HepG2 (cell line): ENCODE measurements around the gene KPNA4. TPM values are rescaled to one million over a fixed set of nuclear protein-coding genes. Genes with fewer than 3 reads are reported as not detected.

ENCODE experiments used
- ATAC-seq: fragments of 200-7000 bp; cut with Tn5 transposase; 3 replicates; pipeline ENCODE4 v1.9.1; 2020; ENCODE audit warnings: mild to moderate bottlenecking, moderate library complexity
- BruUV-seq: library from RNA; stranded (reverse); fragments of 400-500 nt; replicated peaks from 2 replicates; lab custom pipeline; 2021; lab: Mats Ljungman, UMichigan
- CTCF ChIA-PET: fragments of 300-600 bp; formaldehyde crosslinking; extraction: SDS; loops from one replicate; lab custom pipeline; 2021; ENCODE audit warnings: low total read pairs, inconsistent platforms, low intra/inter-chr PET ratio; lab: Yijun Ruan, JAX
- POLR2A ChIA-PET: fragments of 350-600 bp; sonication (Branson Sonifier 250); formaldehyde crosslinking; loops from one replicate; lab custom pipeline; 2020; ENCODE audit warnings: antibody characterized with exemption, inconsistent platforms; lab: Yijun Ruan, JAX
- DNase-seq: peaks from one replicate; pipeline ENCODE4 v3.0.0-alpha.2; 2015; ENCODE audit warnings: low spot score
- FAIRE-seq: peaks from 3 replicates; lab custom pipeline; 2011; peaks lifted over from hg19 to GRCh38; lab: Jason Lieb, UNC
- H2AFZ ChIP-seq: one replicate; pipeline ENCODE4 v1.6.1; 2011; ENCODE audit warnings: low read length, inconsistent platforms
- H3K27ac ChIP-seq: fragments of 300-600 bp; 3 replicates; pipeline ENCODE4 v1.8.0; 2011; ENCODE audit warnings: mixed run types, mild to moderate bottlenecking, mixed read lengths, low read length, inconsistent platforms; ENCODE audit not compliant: insufficient read depth; ENCODE audit errors: extremely low read length
- H3K27me3 ChIP-seq, 2 experiments: fragments of 200-600 bp in 1 of 2; 2 replicates in 1 of 2; 3 replicates in 1 of 2; pipeline versions ENCODE4 v1.6.0 to v1.8.0; 2011; ENCODE audit warnings: low read length in 2 of 2, mild to moderate bottlenecking in 2 of 2, moderate library complexity in 2 of 2, inconsistent platforms in 1 of 2; ENCODE audit not compliant: insufficient read depth in 2 of 2, control insufficient read depth in 1 of 2
- H3K36me3 ChIP-seq, 2 experiments: fragments of 200-600 bp in 1 of 2; replicated peaks in 1 of 2; 2 replicates in 1 of 2; 3 replicates in 1 of 2; pipeline versions ENCODE4 v1.5.1 to v1.8.0; 2011; ENCODE audit warnings: low read length in 2 of 2, inconsistent platforms in 1 of 2; ENCODE audit not compliant: insufficient read depth in 2 of 2, control insufficient read depth in 1 of 2
- H3K4me1 ChIP-seq: 2 replicates; pipeline ENCODE4 v1.5.1; 2012; ENCODE audit warnings: low read length, inconsistent platforms; ENCODE audit not compliant: insufficient read depth
- H3K4me2 ChIP-seq: 2 replicates; pipeline ENCODE4 v1.6.0; 2011; ENCODE audit warnings: low read depth, low read length, inconsistent platforms
- H3K4me3 ChIP-seq, 3 experiments: fragments of 200-600 bp in 1 of 3; sonication (generic), shearing (Covaris generic) in 1 of 3; replicated peaks in 1 of 3; 2 replicates each; pipeline ENCODE4 v1.5.1; 2011 to 2016; ENCODE audit warnings: low read length in 3 of 3, inconsistent platforms in 2 of 3, low read depth in 2 of 3, mild to moderate bottlenecking in 2 of 3, control low read depth in 1 of 3, mixed read lengths in 1 of 3; ENCODE audit not compliant: insufficient read depth in 1 of 3
- H3K79me2 ChIP-seq: one replicate; pipeline ENCODE4 v1.6.1; 2011; ENCODE audit warnings: low read length, inconsistent platforms; ENCODE audit not compliant: insufficient read depth
- H3K9ac ChIP-seq: 2 replicates; pipeline ENCODE4 v1.6.0; 2011; ENCODE audit warnings: mild to moderate bottlenecking, low read depth, low read length, inconsistent platforms; ENCODE audit not compliant: insufficient read depth
- H3K9me3 ChIP-seq: 2 replicates; pipeline ENCODE4 v1.5.1; 2012; ENCODE audit warnings: mild to moderate bottlenecking, low read length
- H4K20me1 ChIP-seq: 2 replicates; pipeline ENCODE4 v1.6.0; 2011; ENCODE audit warnings: inconsistent platforms, mild to moderate bottlenecking, low read length, moderate library complexity; ENCODE audit not compliant: insufficient read depth
- CCDC6 ChIP-seq: sonication (generic); formaldehyde crosslinking; IDR thresholded peaks from 2 replicates; pipeline ENCODE4 v1.8.1; 2022; ENCODE audit warnings: mild to moderate bottlenecking, missing genetic modification reagents, moderate library complexity
- POGZ ChIP-seq: sonication (generic); formaldehyde crosslinking; IDR thresholded peaks from 2 replicates; pipeline ENCODE4 v1.4.0; 2020; ENCODE audit warnings: mild to moderate bottlenecking, missing genetic modification reagents
- REXO4 ChIP-seq: sonication (generic); formaldehyde crosslinking; IDR thresholded peaks from 2 replicates; pipeline ENCODE4 v1.8.0; 2022; ENCODE audit warnings: missing genetic modification reagents, mild to moderate bottlenecking, borderline replicate concordance
- SMARCC2 ChIP-seq: fragments of 450-650 bp; IDR thresholded peaks from 2 replicates; pipeline ENCODE4 v1.6.1; 2017; ENCODE audit warnings: antibody characterized with exemption, mild to moderate bottlenecking
- WGBS: methylation state at CpG from one replicate; pipeline ENCODE4 v1.1.6; 2017; ENCODE audit warnings: low lambda C conversion rate; 5-methylcytosine and 5-hydroxymethylcytosine counted together
- in situ Hi-C: cut with HindIII; loops from 2 replicates; pipeline ENCODE4 v1.10.0; 2017; ENCODE audit warnings: low pct_unique_long_range_greater_than_20kb; ENCODE audit not compliant: extremely low pct_ligation_motif_present
- intact Hi-C: fragments of 100-400 bp; cut with micrococcal nuclease; formaldehyde crosslinking; loops from one replicate; pipeline ENCODE4 v1.10.0; 2022; ENCODE audit not compliant: unreplicated experiment
- polyA plus RNA-seq, 8 experiments: library from polyadenylated mRNA; depleted of rRNA in 3 of 8; stranded (reverse) in 7 of 8; unstranded in 1 of 8; fragments of >200 nt; fragmentation: Illumina TruSeq in 4 of 8; extraction: Trizol in 4 of 8; gene quantifications; 2 replicates each; pipeline versions ENCODE4 v1.2.1 to v1.2.3, GENCODE V29; 2011 to 2016; ENCODE audit warnings: low read depth in 4 of 8, missing spikeins in 1 of 8, mixed read lengths in 1 of 8; ENCODE audit not compliant: insufficient read depth in 1 of 8
- total RNA-seq, 5 experiments: library from RNA; depleted of rRNA; stranded (reverse); fragments of >200 nt; fragmentation: Illumina TruSeq; extraction: Trizol; gene quantifications; 2 replicates each; pipeline ENCODE4 v1.2.3, GENCODE V29; 2016; ENCODE audit warnings: low read depth in 1 of 5
- TF ChIP-seq, protein P1 (sequence below): sonication (generic); formaldehyde crosslinking; IDR thresholded peaks from 2 replicates; pipeline ENCODE4 v1.4.0; 2020; ENCODE audit warnings: missing genetic modification reagents
- TF ChIP-seq, protein P2 (sequence below): sonication (generic); formaldehyde crosslinking; IDR thresholded peaks from 2 replicates; pipeline ENCODE4 v1.9.0; 2021; ENCODE audit warnings: mild to moderate bottlenecking, missing genetic modification reagents
- TF ChIP-seq, protein P3 (sequence below): sonication (generic); IDR thresholded peaks from 2 replicates; pipeline ENCODE4 v1.6.1; 2016; ENCODE audit warnings: low read depth, borderline replicate concordance
- TF ChIP-seq, protein P4 (sequence below): sonication (generic); formaldehyde crosslinking; IDR thresholded peaks from 2 replicates; pipeline ENCODE4 v1.8.1; 2023; ENCODE audit warnings: mild to moderate bottlenecking, inconsistent platforms, moderate library complexity, missing genetic modification reagents, borderline replicate concordance

KPNA4 gene
- total and polyA plus RNA-seq, 2 of the 13 experiments (the other 11 are each of a cell fraction or from before 2014, with no cell fraction given): 9.9 to 27.9 TPM

DNA sequence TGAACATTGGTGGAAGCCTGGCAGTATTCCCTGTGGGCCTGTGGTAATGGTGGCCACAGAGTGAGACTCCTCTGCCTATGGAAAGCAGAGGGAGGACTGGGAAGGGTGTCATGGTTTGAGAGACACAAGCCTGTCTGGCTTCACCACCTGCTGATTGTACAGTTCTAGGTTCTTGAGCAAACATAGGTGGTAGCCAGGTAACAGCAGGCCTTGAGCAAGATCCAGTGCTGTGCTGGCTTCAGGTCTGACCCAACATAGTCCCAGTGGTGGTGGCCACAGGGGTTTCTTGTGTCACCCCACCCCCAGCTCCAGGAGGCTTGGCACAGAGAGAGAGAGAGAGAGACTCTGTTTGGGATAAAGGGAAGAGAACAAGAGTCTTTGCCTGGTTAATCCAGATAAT is 22.7 kb upstream of the KPNA4 start:
- no TSS peak for BruUV-seq
- no peak for TF ChIP-seq SMARCC2
- no peak for FAIRE-seq

DNA sequence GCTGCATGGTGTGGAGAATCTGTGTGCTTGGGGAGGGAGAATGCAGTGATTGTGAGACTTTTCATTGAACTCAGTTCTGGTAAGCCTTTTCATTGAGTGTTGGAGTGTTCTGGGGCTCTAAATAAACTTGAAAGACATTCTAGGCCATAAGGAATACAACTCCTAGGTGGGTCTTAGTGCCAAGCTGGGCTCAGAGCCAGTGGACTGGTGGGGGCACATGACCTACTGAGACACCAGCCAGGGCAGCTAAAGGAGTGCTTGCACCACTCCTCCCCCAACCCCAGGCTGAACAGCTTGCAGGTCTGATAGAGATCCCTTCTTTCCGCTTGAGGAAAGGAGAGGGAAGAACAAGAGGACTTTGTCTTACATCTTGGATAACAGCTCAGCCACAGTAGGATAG is 21.7 kb upstream of the KPNA4 start:
- Histone ChIP-seq H3K27ac (no peak overlapping the region), H3K4me3 (no peak overlapping the region), H3K27me3 (no peaks in the 10 kb centered on the region), H2AFZ (no peak overlapping the region), H3K4me1 (no peaks in the 10 kb centered on the region), H3K36me3 (no peaks in the 10 kb centered on the region), H3K79me2 (no peaks in the 10 kb centered on the region), H3K4me2 (no peak overlapping the region), H4K20me1 (no peaks in the 10 kb centered on the region), H3K9ac (no peak overlapping the region), H3K9me3 (no peaks in the 10 kb centered on the region)
- FAIRE-seq (no peak), DNase-seq (no peak), ATAC-seq (no peak)
- CTCF ChIA-PET: no interaction called here
- in situ Hi-C loops: no loop called here
- intact Hi-C loops: no loop called here
- POLR2A ChIA-PET: no interaction called here
- 38% methylated on average over 1 of the region's 1 CpG for WGBS
- no TSS peak for BruUV-seq
- TF ChIP-seq, protein P1, sequence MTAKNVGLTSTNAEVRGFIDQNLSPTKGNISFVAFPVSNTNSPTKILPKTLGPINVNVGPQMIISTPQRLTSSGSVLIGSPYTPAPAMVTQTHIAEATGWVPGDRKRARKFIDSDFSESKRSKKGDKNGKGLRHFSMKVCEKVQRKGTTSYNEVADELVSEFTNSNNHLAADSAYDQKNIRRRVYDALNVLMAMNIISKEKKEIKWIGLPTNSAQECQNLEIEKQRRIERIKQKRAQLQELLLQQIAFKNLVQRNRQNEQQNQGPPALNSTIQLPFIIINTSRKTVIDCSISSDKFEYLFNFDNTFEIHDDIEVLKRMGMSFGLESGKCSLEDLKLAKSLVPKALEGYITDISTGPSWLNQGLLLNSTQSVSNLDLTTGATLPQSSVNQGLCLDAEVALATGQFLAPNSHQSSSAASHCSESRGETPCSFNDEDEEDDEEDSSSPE (CRISPR knock-in tag): no peak
- TF ChIP-seq CCDC6 (CRISPR knock-in tag) (no peak), REXO4 (no peak), POGZ (no peak)
- TF ChIP-seq, protein P2, sequence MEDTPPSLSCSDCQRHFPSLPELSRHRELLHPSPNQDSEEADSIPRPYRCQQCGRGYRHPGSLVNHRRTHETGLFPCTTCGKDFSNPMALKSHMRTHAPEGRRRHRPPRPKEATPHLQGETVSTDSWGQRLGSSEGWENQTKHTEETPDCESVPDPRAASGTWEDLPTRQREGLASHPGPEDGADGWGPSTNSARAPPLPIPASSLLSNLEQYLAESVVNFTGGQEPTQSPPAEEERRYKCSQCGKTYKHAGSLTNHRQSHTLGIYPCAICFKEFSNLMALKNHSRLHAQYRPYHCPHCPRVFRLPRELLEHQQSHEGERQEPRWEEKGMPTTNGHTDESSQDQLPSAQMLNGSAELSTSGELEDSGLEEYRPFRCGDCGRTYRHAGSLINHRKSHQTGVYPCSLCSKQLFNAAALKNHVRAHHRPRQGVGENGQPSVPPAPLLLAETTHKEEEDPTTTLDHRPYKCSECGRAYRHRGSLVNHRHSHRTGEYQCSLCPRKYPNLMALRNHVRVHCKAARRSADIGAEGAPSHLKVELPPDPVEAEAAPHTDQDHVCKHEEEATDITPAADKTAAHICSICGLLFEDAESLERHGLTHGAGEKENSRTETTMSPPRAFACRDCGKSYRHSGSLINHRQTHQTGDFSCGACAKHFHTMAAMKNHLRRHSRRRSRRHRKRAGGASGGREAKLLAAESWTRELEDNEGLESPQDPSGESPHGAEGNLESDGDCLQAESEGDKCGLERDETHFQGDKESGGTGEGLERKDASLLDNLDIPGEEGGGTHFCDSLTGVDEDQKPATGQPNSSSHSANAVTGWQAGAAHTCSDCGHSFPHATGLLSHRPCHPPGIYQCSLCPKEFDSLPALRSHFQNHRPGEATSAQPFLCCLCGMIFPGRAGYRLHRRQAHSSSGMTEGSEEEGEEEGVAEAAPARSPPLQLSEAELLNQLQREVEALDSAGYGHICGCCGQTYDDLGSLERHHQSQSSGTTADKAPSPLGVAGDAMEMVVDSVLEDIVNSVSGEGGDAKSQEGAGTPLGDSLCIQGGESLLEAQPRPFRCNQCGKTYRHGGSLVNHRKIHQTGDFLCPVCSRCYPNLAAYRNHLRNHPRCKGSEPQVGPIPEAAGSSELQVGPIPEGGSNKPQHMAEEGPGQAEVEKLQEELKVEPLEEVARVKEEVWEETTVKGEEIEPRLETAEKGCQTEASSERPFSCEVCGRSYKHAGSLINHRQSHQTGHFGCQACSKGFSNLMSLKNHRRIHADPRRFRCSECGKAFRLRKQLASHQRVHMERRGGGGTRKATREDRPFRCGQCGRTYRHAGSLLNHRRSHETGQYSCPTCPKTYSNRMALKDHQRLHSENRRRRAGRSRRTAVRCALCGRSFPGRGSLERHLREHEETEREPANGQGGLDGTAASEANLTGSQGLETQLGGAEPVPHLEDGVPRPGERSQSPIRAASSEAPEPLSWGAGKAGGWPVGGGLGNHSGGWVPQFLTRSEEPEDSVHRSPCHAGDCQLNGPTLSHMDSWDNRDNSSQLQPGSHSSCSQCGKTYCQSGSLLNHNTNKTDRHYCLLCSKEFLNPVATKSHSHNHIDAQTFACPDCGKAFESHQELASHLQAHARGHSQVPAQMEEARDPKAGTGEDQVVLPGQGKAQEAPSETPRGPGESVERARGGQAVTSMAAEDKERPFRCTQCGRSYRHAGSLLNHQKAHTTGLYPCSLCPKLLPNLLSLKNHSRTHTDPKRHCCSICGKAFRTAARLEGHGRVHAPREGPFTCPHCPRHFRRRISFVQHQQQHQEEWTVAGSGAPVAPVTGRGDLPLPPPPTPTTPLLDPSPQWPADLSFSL: no peak
- TF ChIP-seq, protein P3, sequence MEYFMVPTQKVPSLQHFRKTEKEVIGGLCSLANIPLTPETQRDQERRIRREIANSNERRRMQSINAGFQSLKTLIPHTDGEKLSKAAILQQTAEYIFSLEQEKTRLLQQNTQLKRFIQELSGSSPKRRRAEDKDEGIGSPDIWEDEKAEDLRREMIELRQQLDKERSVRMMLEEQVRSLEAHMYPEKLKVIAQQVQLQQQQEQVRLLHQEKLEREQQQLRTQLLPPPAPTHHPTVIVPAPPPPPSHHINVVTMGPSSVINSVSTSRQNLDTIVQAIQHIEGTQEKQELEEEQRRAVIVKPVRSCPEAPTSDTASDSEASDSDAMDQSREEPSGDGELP: no peak
- TF ChIP-seq, protein P4, sequence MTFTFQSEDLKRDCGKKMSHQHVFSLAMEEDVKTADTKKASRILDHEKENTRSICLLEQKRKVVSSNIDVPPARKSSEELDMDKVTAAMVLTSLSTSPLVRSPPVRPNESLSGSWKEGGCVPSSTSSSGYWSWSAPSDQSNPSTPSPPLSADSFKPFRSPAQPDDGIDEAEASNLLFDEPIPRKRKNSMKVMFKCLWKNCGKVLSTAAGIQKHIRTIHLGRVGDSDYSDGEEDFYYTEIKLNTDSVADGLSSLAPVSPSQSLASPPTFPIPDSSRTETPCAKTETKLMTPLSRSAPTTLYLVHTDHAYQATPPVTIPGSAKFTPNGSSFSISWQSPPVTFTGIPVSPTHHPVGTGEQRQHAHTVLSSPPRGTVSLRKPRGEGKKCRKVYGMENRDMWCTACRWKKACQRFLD (CRISPR knock-in tag): no peak

More for the DNA sequence above, 22.7 kb upstream of the KPNA4 start:
- intact Hi-C loops (no loop called here), in situ Hi-C loops (no loop called here)
- no peaks in the 10 kb centered on the region for H3K9me3 ChIP-seq
- no peaks in the 10 kb centered on the region for H3K4me1 ChIP-seq
- H3K9ac ChIP-seq: no peak overlapping the region
- H3K27me3 ChIP-seq: no peaks in the 10 kb centered on the region
- H3K27ac ChIP-seq: no peak overlapping the region
- H3K4me2 ChIP-seq: no peak overlapping the region
- H2AFZ ChIP-seq: no peak overlapping the region
- POLR2A ChIA-PET: no interaction called here
- no peak for ATAC-seq
- CTCF ChIA-PET: no interaction called here
- no peak overlapping the region for H3K4me3 ChIP-seq
- DNase-seq: no peak
- H3K79me2 ChIP-seq: no peaks in the 10 kb centered on the region
- no peaks in the 10 kb centered on the region for H3K36me3 ChIP-seq
- no peaks in the 10 kb centered on the region for H4K20me1 ChIP-seq
